ENCODE results near the gene ASB16. TPM values are rescaled to one million over a fixed set of nuclear protein-coding genes. Genes with fewer than 3 reads are reported as not detected.

ASB16 gene
- total RNA-seq, result 0.11 TPM in 1 of 2 replicates, not detected in the other

GRCh38 chr17:44170499-44171201 is at the start of gene ASB16:
Gene ASB16 (plus strand): TSS chr17:44170704. CDS start chr17:44170790, 86 bp downstream.

GRCh38 chr17:44123356-44124117 is 47.0 kb upstream of the ASB16 start, which contains the start of gene HDAC5:
Gene HDAC5 (minus strand): TSS chr17:44123641. CDS start chr17:44117515, 6,126 bp downstream.

GRCh38 chr17:44186307-44187130 is 16.0 kb downstream of the ASB16 start, which contains the start of gene TMUB2:
Gene TMUB2 (plus strand): TSS chr17:44186972. CDS start chr17:44187709, 737 bp downstream.

GRCh38 chr17:44199553-44200477 is 29.3 kb downstream of the ASB16 start, which contains the start of gene ATXN7L3:
Gene ATXN7L3 (minus strand): TSS chr17:44199884. CDS start chr17:44198070, 1,814 bp downstream.

GRCh38 chr17:44219616-44220212 is 49.2 kb downstream of the ASB16 start, which contains the start of gene UBTF:
Gene UBTF (minus strand): TSS chr17:44219675. CDS start chr17:44218229, 1,446 bp downstream.

Small RNA genes lying within 50 kb of the gene (small RNA-seq; reads per million reads assigned to genes)
- gene MIR6782 (not detected), gene RNU6-131P (not detected)

Other genes starting within 250 kb of the ASB16 start
- gene PPY, start 228.2 kb upstream of the ASB16 start, total RNA-seq, result not detected in 2 replicates
- gene PYY, start 216.8 kb upstream of the ASB16 start, total RNA-seq, result not detected in 2 replicates
- 2.4 and 2.5 TPM in 2 replicates for gene NAGS, start 166.1 kb upstream of the ASB16 start, total RNA-seq
- 60.3 and 125 TPM in 2 replicates for gene TMEM101, start 155.7 kb upstream of the ASB16 start, total RNA-seq
- gene LSM12, start 104.0 kb upstream of the ASB16 start, total RNA-seq, result 20.8 and 50.0 TPM in 2 replicates
- 11.8 and 24.2 TPM in 2 replicates for gene G6PC3, start 100.0 kb upstream of the ASB16 start, total RNA-seq
- 27.3 and 35.7 TPM in 2 replicates for gene HDAC5, start 47.1 kb upstream of the ASB16 start, total RNA-seq
- gene HROB, start 28.8 kb upstream of the ASB16 start, total RNA-seq, result 1.5 and 1.6 TPM in 2 replicates
- gene TMUB2, start 16.3 kb downstream of the ASB16 start, total RNA-seq, result 34.3 and 44.4 TPM in 2 replicates
- 56.1 and 60.1 TPM in 2 replicates for gene ATXN7L3, start 29.2 kb downstream of the ASB16 start, total RNA-seq
- 43.8 and 90.3 TPM in 2 replicates for gene UBTF, start 49.0 kb downstream of the ASB16 start, total RNA-seq
- gene SLC4A1, start 97.4 kb downstream of the ASB16 start, total RNA-seq, result not detected in 2 replicates
- 0.11 TPM in 1 of 2 replicates, not detected in the other for gene RUNDC3A, start 137.9 kb downstream of the ASB16 start, total RNA-seq
- 101 and 160 TPM in 2 replicates for gene SLC25A39, start 154.1 kb downstream of the ASB16 start, total RNA-seq
- 228 and 715 TPM in 2 replicates for gene GRN, start 174.6 kb downstream of the ASB16 start, total RNA-seq
- 2.2 and 4.3 TPM in 2 replicates for gene FAM171A2, start 193.1 kb downstream of the ASB16 start, total RNA-seq
- 0.11 and 1.2 TPM in 2 replicates for gene ITGA2B, start 218.9 kb downstream of the ASB16 start, total RNA-seq

Measured in placental epithelial cell (primary cell).